G401 (cell line): ENCODE data around the gene ARHGAP19. TPM values are rescaled to one million over a fixed set of nuclear protein-coding genes. Genes with fewer than 3 reads are reported as not detected.

ENCODE experiments used
- DNase-seq: peaks from one replicate; pipeline ENCODE4 v3.0.0-alpha.2; 2015; ENCODE audit warnings: low spot score
- in situ Hi-C: cut with HindIII; loops from 2 replicates; pipeline ENCODE4 v1.10.0; 2016; ENCODE audit warnings: low sequenced_read_pairs, mixed read lengths
- total RNA-seq: library from RNA; depleted of rRNA; stranded (reverse); fragments of >200 nt; shearing (Covaris generic); gene quantifications from 2 replicates; pipeline ENCODE4 v1.2.3, GENCODE V29; 2014; rRNA removed

Gene ARHGAP19
- total RNA-seq, 1 experiment from 2014 or later = 11.3 TPM

DNA sequence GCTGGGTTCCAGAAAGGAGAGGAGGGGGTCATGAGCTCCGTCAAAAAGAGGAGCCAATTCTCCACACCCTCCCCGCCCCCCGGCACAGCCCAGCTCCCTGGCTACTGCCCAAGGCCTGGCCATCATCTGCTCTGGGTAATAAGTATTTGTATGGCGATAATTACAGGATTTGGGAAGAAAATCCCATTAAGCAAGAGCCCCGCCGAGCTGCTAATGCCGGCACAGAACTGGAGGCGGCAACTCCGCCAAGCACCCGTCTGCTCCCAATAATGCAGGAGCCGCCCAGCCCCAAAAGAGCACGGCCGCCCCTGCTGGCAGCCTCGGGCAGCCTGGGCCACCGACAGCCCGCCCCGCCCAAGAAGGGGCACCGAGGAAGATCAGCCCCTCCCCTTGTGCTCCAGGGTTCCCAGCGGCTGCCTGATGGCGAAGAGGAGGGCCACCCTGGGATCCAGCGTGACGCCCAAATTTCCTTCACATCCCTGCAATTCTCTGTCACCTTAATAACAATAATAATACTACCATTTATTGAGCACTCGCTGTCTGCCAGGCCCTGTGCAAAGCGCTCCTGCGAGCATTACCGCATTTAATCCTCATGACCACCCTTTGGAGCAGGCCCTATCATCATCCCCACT lies 112.6 kb downstream of the ARHGAP19 start:
- in situ Hi-C loops = loop anchor here (5.0 kb wide), 1 partner anchor 33 kb away; no protein-coding TSS in a partner anchor

DNA sequence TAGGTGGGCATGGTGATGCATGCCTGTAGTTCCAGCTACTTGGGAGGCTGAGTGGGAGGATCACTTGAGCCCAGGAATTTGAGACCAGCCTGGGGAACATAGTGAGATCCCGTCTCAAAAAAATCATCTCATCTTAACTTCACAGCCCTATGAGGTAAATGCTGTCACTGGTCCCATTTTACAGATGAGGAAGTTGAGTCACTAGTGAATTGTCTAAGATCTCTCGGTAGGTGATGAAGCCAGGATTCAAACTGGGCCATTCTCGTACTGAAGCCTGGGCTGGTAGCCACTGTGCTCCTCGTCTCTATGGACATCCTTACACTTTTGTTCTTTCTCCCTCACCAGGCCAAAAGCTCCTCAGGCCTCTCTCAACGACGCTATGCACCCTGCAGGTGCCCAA lies 113.1 kb downstream of the ARHGAP19 start:
- DNase-seq = no peak
- in situ Hi-C loops = no loop called here

More for the DNA sequence above, 112.6 kb downstream of the ARHGAP19 start:
- peak; percentile 59 for DNase-seq

DNA sequence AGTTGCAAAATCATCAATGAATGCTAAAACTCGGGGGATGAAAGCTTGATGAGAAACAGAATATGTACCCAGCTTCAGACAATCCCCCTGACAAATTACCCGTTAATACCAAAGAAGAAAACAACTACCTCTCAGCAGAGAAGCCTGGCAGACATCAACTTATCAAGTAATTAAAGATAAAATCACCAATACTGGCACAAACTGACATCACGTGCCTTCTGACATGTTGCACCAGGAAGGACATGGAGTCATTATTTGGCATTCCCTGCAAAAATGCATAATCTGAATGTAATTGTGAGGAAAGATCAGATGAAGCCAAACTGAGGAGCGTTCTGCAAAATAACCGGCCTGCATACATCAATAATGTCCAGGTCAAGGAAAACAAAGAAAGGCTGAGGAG lies 114.4 kb downstream of the ARHGAP19 start:
- no peak for DNase-seq

DNA sequence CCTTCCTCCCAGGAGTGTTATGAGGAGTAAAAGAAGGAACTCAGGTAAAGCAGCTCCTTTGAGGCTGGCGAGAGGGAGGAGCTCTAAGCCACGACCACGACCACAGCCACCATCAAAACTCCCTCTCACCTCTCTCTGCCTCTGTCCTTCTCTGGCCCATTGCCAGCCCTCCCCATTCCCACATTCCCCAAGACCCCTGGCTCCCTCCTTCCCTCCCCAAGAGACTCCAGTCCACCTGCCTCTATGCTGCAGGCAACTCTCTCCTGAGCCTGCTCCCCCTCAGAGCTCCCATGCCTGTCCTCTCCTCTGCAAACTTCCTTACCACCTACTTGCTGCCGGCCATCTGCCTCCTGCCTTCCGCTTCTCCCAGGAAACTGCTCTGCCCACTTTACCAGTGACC lies 116.2 kb downstream of the ARHGAP19 start:
- in situ Hi-C loops = no loop called here
- DNase-seq = no peak

More for the DNA sequence above, 114.4 kb downstream of the ARHGAP19 start:
- in situ Hi-C loops = no loop called here

DNA sequence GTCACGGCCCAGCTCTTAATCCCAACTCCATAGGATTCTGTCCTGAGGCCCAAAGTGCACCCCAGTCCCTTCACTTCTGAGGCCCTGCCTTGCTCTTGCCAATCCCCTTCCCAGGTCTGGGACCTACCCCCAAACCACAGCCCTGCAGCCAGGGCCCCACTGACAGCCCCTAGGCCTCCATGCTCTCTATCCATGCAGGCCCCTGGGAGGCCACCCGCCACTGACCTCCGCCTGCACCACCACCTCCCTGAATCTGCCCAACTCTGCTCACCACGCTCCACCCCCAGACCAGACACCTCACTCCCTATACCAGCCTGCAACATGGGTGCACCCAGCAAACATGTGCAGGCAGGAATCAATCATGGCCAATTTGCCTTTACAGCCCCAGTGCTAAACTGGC lies 116.9 kb downstream of the ARHGAP19 start:
- in situ Hi-C loops = no loop called here

DNA sequence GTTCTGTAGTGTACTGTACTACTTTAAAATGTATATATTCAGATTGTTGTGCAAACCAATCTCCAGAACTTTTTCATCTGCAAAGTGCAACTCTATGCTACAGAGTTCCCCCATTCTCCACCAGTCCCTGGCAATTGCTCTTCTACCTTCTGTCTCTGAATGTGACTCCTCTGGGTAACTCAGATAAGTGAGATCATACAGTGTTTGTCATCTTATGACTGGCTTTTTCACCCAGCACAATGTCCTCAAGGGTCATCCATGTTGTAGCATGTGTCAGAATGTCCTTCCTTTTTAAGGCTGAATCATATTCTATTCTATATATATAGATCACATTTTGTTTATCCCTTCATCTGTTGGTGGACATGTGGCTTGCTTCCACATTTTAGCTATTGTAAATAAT lies 117.5 kb downstream of the ARHGAP19 start:
- no peak for DNase-seq
- in situ Hi-C loops = no loop called here

More for the DNA sequence above, 116.9 kb downstream of the ARHGAP19 start:
- no peak for DNase-seq

DNA sequence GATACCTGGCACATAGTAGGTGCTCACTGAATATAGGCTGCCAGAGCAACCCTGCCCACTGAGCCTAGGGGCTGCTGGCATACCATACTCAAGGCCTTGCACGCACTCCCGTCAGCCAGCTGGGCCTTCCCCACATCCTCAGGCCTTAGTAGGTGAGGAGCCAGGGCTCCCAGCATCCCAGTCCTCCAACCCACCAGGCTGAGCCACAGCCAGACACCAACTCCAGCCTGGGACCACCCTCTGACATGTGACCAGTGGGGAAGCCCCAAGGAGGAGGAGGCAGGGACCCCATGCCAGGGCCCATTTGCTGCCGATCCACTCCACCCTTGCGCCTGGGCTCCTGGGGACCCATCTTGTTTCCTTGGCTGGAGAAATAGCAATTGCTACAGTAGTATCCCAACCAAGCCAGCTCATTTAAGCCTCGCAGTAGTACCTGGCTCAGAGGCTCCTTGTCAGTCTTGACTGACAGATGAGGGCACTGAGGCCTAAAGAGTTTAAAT lies 118.1 kb downstream of the ARHGAP19 start:
- in situ Hi-C loops = no loop called here

DNA sequence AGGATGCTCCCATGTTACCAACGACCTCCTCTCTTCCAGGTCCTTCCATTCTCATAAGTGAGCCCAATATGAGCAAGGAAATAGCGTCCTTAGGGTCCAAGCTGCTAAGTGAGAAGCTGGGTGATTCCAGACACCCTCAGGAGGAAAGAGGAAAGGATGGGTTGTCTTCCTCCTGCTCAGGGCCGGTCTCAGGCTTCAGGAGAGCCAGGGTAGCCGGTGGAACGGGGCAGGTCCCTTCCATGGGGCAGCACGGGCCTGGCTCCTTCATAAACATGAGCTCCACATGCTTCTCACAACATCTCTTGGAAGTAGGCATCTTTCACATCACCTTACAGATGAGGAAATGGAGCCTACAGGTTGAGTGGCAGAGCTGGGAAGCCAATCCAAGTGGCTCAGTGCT lies 119.4 kb downstream of the ARHGAP19 start:
- in situ Hi-C loops = no loop called here
- no peak for DNase-seq

More for the DNA sequence above, 118.1 kb downstream of the ARHGAP19 start:
- DNase-seq = no peak

Other genes with a start within 250 kb of the ARHGAP19 start
- 0.06 and 0.20 TPM in 2 replicates for gene SLIT1, start 106.7 kb downstream of the ARHGAP19 start, total RNA-seq
- 12.1 and 13.2 TPM in 2 replicates for gene FRAT1, start 26.6 kb upstream of the ARHGAP19 start, total RNA-seq
- 29.7 and 41.2 TPM in 2 replicates for gene FRAT2, start 42.1 kb upstream of the ARHGAP19 start, total RNA-seq
- 35.1 and 41.4 TPM in 2 replicates for gene RRP12, start 108.7 kb upstream of the ARHGAP19 start, total RNA-seq
- gene PGAM1, start 133.6 kb upstream of the ARHGAP19 start, total RNA-seq = 724 and 846 TPM in 2 replicates
- 56.7 and 61.7 TPM in 2 replicates for gene EXOSC1, start 153.4 kb upstream of the ARHGAP19 start, total RNA-seq
- gene ZDHHC16, start 153.5 kb upstream of the ARHGAP19 start, total RNA-seq = 70.4 and 82.5 TPM in 2 replicates
- gene MMS19, start 205.8 kb upstream of the ARHGAP19 start, total RNA-seq = 67.8 and 89.3 TPM in 2 replicates
- 32.5 and 39.5 TPM in 2 replicates for gene UBTD1, start 206.3 kb upstream of the ARHGAP19 start, total RNA-seq